Measurements from ENCODE around the gene GYS2. TPM values are rescaled to one million over a fixed set of nuclear protein-coding genes. Genes with fewer than 3 reads are reported as not detected.
"Not testable (repeated sequence)": the region's sequence is repeated elsewhere in the genome, so short reads cannot be mapped to it uniquely, and the experiment has no call there.

The GYS2 gene
- total RNA-seq: not detected

- CTCF ChIA-PET: no interaction called here
- ATAC-seq: no peak
- peaks cover 5% of the 10 kb centered on the region for H3K27me3 Mint-ChIP-seq
- no peaks in the 10 kb centered on the region for H3K4me1 Mint-ChIP-seq
- DNase-seq: no peak
- no peak within 1 kb of the TSS for H3K27ac Mint-ChIP-seq
- no peaks in the 10 kb centered on the region for H3K9me3 Mint-ChIP-seq (ENCODE audit: low read depth)
- H3K4me3 Mint-ChIP-seq: no peak within 1 kb of the TSS
- H3K36me3 Mint-ChIP-seq: no peaks in the 10 kb centered on the region
These were observed at the start of gene GYS2 for GRCh38 chr12:21604245-21605101. GYS2 (minus strand) TSS chr12:21604847; CDS start chr12:21604592, 255 bp downstream.

- H3K9me3 Mint-ChIP-seq (ENCODE audit: low read depth): no peaks in the 10 kb centered on the region
- H3K36me3 Mint-ChIP-seq: peaks cover 65% of the 10 kb centered on the region
These were observed 47.2 kb upstream of the GYS2 start for GRCh38 chr12:21651821-21652220.

GRCh38 chr12:21650997-21651396, 46.4 kb upstream of the GYS2 start:
- peaks cover 66% of the 10 kb centered on the region for H3K36me3 Mint-ChIP-seq
- peak overlapping the region; percentile 9 for H3K27ac Mint-ChIP-seq
- DNase-seq: no peak
- no peak for ATAC-seq
- H3K4me3 Mint-ChIP-seq: no peak overlapping the region
- H3K27me3 Mint-ChIP-seq: no peaks in the 10 kb centered on the region
- peaks cover 63% of the 10 kb centered on the region for H3K4me1 Mint-ChIP-seq
- H3K9me3 Mint-ChIP-seq (ENCODE audit: low read depth): no peaks in the 10 kb centered on the region
- CTCF ChIA-PET: interaction anchor here (1.1 kb wide), 1 partner anchor 116 kb away, joined by 3 read pairs; no protein-coding TSS in a partner anchor

More at GRCh38 chr12:21651821-21652220, 47.2 kb upstream of the GYS2 start:
- ATAC-seq (no peak), DNase-seq (no peak)
- Mint-ChIP-seq H3K27me3 (no peaks in the 10 kb centered on the region), H3K4me1 (peaks cover 61% of the 10 kb centered on the region), H3K4me3 (no peak overlapping the region), H3K27ac (no peak overlapping the region)
- CTCF ChIA-PET: interaction anchor here (1.5 to 1.7 kb wide), 2 partner anchors 12 to 28 kb away, joined by 4 to 5 read pairs; no protein-coding TSS in a partner anchor

GRCh38 chr12:21649034-21649433, 44.4 kb upstream of the GYS2 start:
- peaks cover 64% of the 10 kb centered on the region for H3K4me1 Mint-ChIP-seq
- H3K27ac Mint-ChIP-seq: no peak overlapping the region
- no peaks in the 10 kb centered on the region for H3K27me3 Mint-ChIP-seq
- ATAC-seq: no peak
- H3K4me3 Mint-ChIP-seq: no peak overlapping the region
- no peak for DNase-seq
- CTCF ChIA-PET: no interaction called here
- H3K36me3 Mint-ChIP-seq: peaks cover 69% of the 10 kb centered on the region
- H3K9me3 Mint-ChIP-seq (ENCODE audit: low read depth): no peaks in the 10 kb centered on the region

- DNase-seq (no peak), ATAC-seq (no peak)
- CTCF ChIA-PET: no interaction called here
- peaks cover 65% of the 10 kb centered on the region for H3K4me1 Mint-ChIP-seq
- no peaks in the 10 kb centered on the region for H3K27me3 Mint-ChIP-seq
- H3K27ac Mint-ChIP-seq: no peak overlapping the region
- H3K9me3 Mint-ChIP-seq (ENCODE audit: low read depth): no peaks in the 10 kb centered on the region
- no peak overlapping the region for H3K4me3 Mint-ChIP-seq
- peaks cover 71% of the 10 kb centered on the region for H3K36me3 Mint-ChIP-seq
These were observed 43.7 kb upstream of the GYS2 start for GRCh38 chr12:21648378-21648777.

GRCh38 chr12:21647179-21647578, 42.5 kb upstream of the GYS2 start:
- peaks cover 58% of the 10 kb centered on the region for H3K4me1 Mint-ChIP-seq
- no peak for DNase-seq
- H3K9me3 Mint-ChIP-seq (ENCODE audit: low read depth): no peaks in the 10 kb centered on the region
- CTCF ChIA-PET: no interaction called here
- H3K4me3 Mint-ChIP-seq: no peak overlapping the region
- peaks cover 72% of the 10 kb centered on the region for H3K36me3 Mint-ChIP-seq
- H3K27ac Mint-ChIP-seq: peak overlapping the region; percentile 16
- no peaks in the 10 kb centered on the region for H3K27me3 Mint-ChIP-seq
- no peak for ATAC-seq

- H3K36me3 Mint-ChIP-seq: peaks cover 77% of the 10 kb centered on the region
- ATAC-seq; DNase-seq; H3K27ac Mint-ChIP-seq; CTCF ChIA-PET; H3K27me3 Mint-ChIP-seq; H3K4me3 Mint-ChIP-seq; H3K9me3 Mint-ChIP-seq (ENCODE audit: low read depth): not testable (repeated sequence)
- peaks cover 51% of the 10 kb centered on the region for H3K4me1 Mint-ChIP-seq
These were observed 40.4 kb upstream of the GYS2 start for GRCh38 chr12:21645041-21645500.

GRCh38 chr12:21644516-21644915, 39.9 kb upstream of the GYS2 start:
- Mint-ChIP-seq H3K9me3 (ENCODE audit: low read depth) (no peaks in the 10 kb centered on the region), H3K27me3 (no peaks in the 10 kb centered on the region), H3K4me1 (peaks cover 51% of the 10 kb centered on the region), H3K4me3 (no peak overlapping the region), H3K27ac (no peak overlapping the region), H3K36me3 (peaks cover 77% of the 10 kb centered on the region)
- CTCF ChIA-PET: interaction anchor here (0.7 kb wide), 1 partner anchor 137 kb away, joined by 3 read pairs; no protein-coding TSS in a partner anchor
- ATAC-seq: no peak
- DNase-seq: no peak

GRCh38 chr12:21643758-21644157, 39.1 kb upstream of the GYS2 start:
- DNase-seq: no peak
- ATAC-seq: no peak
- Mint-ChIP-seq H3K4me1 (peaks cover 58% of the 10 kb centered on the region), H3K9me3 (ENCODE audit: low read depth) (no peaks in the 10 kb centered on the region), H3K27me3 (no peaks in the 10 kb centered on the region), H3K27ac (peak overlapping the region; percentile 67), H3K36me3 (peaks cover 81% of the 10 kb centered on the region), H3K4me3 (no peak overlapping the region)
- CTCF ChIA-PET: interaction anchor here (0.7 kb wide), 1 partner anchor 136 kb away, joined by 3 read pairs; no protein-coding TSS in a partner anchor

- H3K4me3 Mint-ChIP-seq: no peak overlapping the region
- DNase-seq (no peak), ATAC-seq (no peak)
- H3K27me3 Mint-ChIP-seq: no peaks in the 10 kb centered on the region
- peaks cover 57% of the 10 kb centered on the region for H3K4me1 Mint-ChIP-seq
- peak overlapping the region; percentile 40 for H3K27ac Mint-ChIP-seq
- H3K36me3 Mint-ChIP-seq: peaks cover 77% of the 10 kb centered on the region
- no peaks in the 10 kb centered on the region for H3K9me3 Mint-ChIP-seq (ENCODE audit: low read depth)
- CTCF ChIA-PET: interaction anchor here (0.9 to 1.0 kb wide), 2 partner anchors 15 to 38 kb away, joined by 3 to 4 read pairs; partner anchors contain the start of gene LDHB
These were observed 38.2 kb upstream of the GYS2 start for GRCh38 chr12:21642707-21643389.

GRCh38 chr12:21638054-21638891, 33.6 kb upstream of the GYS2 start:
- no peak for ATAC-seq
- H3K9me3 Mint-ChIP-seq (ENCODE audit: low read depth): no peaks in the 10 kb centered on the region
- H3K4me1 Mint-ChIP-seq: peaks cover 26% of the 10 kb centered on the region

GRCh38 chr12:21634245-21634644, 29.6 kb upstream of the GYS2 start:
- peaks cover 9% of the 10 kb centered on the region for H3K4me1 Mint-ChIP-seq
- H3K9me3 Mint-ChIP-seq (ENCODE audit: low read depth): no peaks in the 10 kb centered on the region
- ATAC-seq (no peak), DNase-seq (no peak)
- no peak overlapping the region for H3K4me3 Mint-ChIP-seq
- H3K27me3 Mint-ChIP-seq: no peaks in the 10 kb centered on the region
- peaks cover 49% of the 10 kb centered on the region for H3K36me3 Mint-ChIP-seq
- no peak overlapping the region for H3K27ac Mint-ChIP-seq
- CTCF ChIA-PET: interaction anchor here (0.9 kb wide), 2 partner anchors 46 to 385 kb away, joined by 3 to 4 read pairs; no protein-coding TSS in a partner anchor

More at GRCh38 chr12:21638054-21638891, 33.6 kb upstream of the GYS2 start:
- CTCF ChIA-PET: interaction anchor here (1.2 kb wide), 1 partner anchor 10 kb away, joined by 3 read pairs; no protein-coding TSS in a partner anchor
- Mint-ChIP-seq H3K4me3 (no peak overlapping the region), H3K27ac (peak overlapping the region; percentile 54), H3K36me3 (peaks cover 73% of the 10 kb centered on the region), H3K27me3 (no peaks in the 10 kb centered on the region)
- no peak for DNase-seq

GRCh38 chr12:21631367-21631766, 26.7 kb upstream of the GYS2 start:
- ATAC-seq (no peak), DNase-seq (no peak)
- Mint-ChIP-seq H3K9me3 (ENCODE audit: low read depth) (no peaks in the 10 kb centered on the region), H3K27ac (peak overlapping the region; percentile 30), H3K36me3 (peaks cover 36% of the 10 kb centered on the region), H3K4me1 (no peaks in the 10 kb centered on the region), H3K27me3 (no peaks in the 10 kb centered on the region), H3K4me3 (no peak overlapping the region)
- CTCF ChIA-PET: no interaction called here
